GM21529 (cell line): ENCODE measurements around the gene WASL.
"Not testable (repeated sequence)": the region's sequence is repeated elsewhere in the genome, so short reads cannot be mapped to it uniquely, and the experiment has no call there.

Experiments
- ATAC-seq: cut with Tn5 transposase; IDR thresholded peaks from one replicate; pipeline ENCODE4 v1.9.1; 2021; ENCODE audit not compliant: unreplicated experiment

Gene WASL

DNA sequence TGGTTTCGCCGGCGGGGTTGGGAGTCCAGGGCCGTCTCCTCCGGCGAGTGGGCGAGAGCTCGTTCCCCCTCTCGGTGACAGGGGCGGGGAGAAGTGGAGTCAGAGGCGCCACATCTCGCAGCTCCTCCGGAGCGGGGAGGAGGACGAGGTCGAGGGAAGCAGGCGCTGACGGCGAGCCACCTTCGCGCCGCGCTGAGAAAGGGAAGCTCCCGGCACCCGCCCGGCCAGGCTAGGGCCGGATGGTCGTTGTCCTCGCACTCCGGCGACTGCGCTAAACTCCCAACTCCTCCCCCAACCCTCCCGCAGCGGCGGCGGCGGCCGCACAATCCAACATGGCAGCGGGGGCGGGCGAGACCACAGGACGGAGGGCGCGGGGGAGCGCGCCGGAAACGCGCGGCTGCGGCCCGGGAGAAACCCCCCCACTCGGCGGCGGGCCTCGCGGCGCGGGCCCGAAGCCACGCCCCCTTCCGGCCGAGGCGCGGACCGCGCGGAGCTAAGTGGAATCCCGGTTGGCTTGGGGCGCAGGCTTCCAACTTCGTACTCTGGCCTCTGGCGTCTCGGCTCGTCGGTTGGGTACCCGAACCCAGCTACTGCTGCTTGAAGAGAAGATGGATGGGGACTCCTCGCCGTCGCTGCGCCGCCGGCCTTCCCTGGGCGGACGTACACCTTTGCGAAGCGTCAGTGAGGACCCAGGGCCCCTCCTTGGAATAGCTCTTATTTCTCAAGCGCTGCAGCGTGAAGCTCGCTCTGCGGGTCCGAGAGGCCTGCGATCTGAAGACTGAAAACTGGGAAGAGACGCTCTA lies at the start of gene WASL:
Gene WASL, minus strand, starts transcription at position 270 of the 803 bp plus-strand sequence. Its CDS starts 269 bp downstream, at position 1.
- ATAC-seq, result peak; percentile 75

DNA sequence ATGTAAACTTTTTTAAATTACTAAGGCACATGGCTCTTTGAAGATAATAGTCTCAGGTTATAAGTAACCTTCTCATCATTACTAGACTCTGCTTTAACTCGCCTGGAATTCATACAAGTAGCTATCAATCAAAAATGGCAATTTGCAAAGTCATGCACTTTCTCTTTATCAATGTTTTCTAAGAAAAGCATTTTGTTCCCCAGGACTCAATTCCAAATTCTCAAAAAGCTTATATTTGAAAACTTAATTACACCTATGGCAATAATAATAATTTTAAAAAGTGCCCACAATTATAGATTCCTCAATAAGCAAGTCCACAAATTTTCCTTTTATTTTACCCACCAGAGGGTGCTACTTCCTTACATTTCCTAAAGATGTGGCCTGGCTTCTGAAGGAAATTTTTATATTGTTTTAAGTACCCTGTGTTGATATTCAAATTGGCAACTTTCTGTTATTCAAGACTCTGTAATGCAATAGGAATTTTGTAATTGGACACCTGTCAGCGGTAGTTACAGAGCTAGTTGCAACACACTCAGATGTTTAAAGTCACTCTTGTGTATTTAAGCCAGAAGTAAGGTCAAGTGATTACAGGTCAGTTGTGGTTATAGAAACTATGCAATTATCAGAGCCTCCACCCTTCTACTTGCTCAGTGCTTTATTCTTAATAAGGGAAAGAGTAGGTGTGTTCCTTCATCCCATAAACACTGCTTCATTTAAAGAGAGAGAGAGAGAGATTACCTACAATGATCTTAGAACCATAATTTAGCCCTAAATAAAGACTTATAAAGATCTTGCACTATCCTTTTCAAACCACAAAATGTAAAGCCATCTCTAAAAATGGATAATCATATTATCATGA lies 49.1 kb upstream of the WASL start:
- peak; percentile 52 for ATAC-seq

DNA sequence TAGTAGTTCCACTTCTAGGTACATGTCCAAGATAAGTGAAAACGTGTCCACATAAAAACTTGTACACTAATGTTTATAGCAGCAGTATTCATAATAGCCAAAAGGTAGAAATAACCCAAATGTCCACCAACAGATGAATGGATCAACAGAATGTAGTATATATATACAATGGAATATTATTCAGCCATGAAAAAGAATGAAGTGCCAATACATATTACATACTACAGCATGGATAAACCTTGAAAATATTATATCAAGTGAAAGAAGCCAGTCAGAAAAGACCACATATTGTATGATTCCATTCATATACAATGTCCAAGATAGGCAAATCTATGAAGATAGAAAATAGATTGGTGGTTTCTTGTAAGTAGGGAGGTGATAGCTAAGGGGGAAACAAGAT lies 47.8 kb upstream of the WASL start:
- ATAC-seq, result no peak

DNA sequence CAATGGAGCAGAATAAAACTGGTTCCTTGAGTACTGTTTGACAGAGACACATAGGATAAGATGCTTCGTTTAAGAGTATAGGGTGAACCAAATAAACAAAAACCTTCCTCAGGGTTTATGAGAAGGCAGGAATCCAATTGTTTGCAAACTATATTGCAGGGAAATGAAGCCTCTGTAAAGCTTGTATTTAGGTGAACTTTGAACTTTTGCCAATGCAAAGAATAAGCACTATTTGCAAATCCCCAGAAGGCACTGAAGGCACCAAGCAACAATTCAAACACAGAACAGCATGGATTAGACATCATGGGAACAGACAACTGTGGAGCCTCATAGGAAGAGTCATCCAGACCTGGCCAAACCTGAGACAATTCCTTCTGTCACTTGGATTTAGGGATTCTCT lies 47.1 kb upstream of the WASL start:
- ATAC-seq, result no peak

DNA sequence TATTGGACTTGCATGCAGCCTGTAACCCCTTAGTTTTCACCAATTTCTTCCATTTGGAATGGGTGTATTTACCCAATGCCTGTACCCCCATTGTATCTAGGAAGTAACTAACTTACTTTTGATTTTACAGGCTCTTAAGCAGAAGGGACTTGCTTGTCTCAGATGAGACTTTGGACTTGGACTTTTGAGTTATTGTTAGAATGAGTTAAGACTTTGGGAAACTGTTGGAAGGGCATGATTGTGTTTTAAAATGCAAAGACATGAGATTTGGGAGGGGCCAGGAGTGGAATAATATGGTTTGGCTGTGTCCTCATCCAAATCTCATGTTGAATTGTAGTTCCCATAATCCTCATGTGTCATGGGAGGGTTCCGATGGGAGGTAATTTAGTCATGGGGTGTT lies 46.3 kb upstream of the WASL start:
- not testable (repeated sequence) for ATAC-seq

DNA sequence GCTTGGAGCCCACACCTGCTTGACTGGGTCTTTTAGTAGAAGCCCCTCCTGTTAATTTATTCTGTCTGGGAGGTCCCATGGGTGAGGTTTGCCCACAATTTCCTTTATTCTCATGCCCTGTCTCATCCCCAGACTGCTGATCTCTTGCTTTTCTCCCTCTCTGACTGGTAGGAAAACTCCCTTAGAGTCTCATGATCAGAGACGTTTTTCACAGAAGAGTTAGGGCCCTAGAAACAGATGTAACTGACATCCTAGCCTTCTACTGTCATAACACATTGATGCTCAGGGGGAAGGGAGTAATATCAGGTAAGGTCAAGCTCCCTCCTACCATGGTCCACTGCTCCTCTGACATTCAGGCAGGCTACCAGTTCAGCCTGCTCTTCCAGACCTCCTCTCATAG lies 43.7 kb upstream of the WASL start:
- peak; percentile 64 for ATAC-seq

DNA sequence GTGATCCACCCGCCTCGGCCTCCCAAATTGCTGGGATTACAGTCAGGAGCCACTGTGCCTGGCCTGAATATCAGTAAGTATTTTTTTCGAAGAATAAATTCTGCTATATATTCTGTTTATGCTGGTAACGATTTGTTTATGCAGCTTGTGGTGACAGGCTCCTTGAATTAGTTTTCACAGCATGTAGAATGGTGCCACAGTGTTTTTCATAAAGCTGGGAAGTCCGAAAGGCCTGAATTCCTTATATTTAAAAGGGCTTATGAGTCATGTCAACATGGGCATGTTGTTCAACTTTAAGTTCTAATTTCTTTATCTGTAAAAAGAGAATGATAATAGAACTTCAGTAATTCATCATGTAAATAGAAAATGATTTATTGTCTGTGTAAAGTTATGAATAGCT lies 42.2 kb upstream of the WASL start:
- ATAC-seq, result no peak

DNA sequence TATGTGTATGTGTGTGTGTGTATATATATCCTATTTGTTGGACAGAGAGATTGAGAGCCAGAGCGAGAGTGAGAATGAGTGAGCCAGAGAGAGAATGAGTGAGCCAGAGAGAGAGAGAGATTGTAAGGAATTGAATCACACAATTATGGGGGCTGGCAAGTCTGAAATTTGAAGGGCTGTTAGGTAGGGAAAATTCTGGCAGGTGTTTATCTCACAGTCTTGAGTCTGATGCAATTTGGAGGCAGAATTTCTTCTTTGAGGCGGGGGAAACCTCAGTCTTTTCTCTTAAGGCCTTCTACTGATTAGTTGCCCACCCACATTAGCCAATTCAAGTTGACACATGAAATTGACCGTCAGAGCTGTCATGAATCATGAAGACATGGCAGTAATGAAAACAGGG lies 41.0 kb upstream of the WASL start:
- ATAC-seq, result no peak

DNA sequence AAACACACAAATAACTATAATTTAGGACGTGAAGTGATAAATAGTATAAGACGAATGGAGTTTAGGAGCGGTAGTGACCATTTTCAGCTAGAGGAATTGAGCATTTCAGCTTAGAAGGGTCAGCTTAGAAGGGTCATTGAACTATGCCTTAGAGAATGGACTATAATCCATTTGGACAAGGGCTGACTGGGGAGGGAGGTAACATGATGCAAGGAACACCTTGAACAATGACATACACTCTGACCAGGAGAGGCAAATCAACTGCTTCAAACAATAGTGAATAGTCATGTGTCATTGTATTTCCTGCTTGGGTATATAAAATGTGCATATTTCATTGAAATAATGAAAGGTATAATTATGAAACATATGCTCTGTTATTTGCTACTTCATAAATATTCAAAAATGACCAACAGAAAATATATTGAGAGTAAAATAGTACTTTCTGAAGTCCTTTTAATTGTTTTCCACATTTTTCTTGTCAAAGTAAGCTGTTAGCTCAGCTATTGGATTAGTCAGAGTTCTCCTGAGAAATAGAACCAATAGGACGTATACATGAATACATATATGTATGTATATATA lies 40.5 kb upstream of the WASL start:
- no peak for ATAC-seq

DNA sequence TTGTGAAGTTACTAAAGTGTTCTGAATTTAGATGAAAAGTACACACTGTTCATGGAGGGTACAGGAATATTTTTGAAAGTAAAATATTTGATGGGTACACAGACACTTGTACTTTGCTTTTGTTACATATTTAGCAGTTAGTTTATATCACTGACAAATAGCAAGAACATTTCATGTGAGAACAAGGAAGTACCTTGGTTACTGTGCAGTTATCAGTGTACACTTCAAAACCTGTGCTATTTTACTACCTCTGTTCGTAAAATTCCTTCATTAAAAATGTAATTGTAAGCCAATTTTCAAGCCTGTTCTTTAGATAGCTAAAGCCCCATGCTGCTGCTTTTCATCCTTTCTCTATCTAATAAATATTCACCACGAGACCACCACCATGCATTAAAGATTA lies 39.8 kb upstream of the WASL start:
- no peak for ATAC-seq

DNA sequence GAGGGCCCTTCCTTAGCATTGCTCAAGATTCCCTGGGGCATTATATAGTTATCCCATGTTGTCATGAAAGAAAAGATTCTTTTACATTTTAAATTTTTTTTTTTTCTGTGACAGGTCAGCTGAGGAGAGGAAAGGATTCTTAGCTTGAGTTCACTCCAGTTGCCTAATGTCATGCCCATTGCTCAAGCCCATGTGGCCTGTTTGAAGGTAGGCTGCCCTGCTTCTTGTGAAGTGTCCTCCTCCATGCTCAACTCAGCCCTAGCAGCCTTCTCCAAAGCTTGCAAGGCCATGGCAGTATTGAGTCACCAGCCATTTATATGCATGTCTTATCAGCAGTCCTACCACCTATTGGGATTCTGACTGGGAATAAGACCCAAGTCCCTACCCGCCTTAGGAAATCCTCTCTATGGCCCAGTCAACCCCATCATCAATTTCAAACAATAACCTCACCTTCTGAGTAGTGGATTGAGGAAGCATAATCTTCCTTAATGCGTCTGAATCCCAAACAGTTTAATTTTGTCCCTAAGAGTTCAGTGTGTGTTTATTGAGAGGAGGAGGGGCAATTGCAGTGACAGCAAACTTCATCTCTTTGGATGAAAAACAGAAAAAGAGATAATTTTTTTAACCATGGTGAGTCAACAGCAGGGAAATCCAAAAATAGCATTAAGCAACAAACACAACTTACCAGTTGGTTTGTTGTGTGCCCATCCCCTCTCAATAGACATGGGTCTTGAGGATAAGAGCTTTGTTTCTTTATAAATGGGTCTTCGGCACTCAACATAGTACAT lies 38.6 kb upstream of the WASL start:
- no peak for ATAC-seq

DNA sequence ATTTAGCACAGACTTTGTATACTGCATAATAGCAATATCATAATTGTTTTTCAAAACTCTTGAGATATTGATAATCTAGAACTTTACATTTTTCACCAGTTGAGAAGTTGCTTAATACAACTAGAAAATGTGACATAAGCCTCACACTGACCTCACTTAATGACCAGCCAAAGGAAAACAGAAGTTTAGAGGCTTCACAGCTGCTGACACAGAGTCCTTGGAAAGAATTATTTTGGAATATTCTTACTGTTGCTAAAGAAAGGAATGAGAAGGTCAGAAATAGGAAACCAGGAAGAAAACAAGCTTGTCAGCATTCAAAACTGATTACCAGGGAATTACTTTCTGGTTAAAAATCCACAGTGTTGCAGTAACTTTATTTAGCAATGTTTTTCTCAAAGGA lies 35.5 kb upstream of the WASL start:
- ATAC-seq, result no peak

DNA sequence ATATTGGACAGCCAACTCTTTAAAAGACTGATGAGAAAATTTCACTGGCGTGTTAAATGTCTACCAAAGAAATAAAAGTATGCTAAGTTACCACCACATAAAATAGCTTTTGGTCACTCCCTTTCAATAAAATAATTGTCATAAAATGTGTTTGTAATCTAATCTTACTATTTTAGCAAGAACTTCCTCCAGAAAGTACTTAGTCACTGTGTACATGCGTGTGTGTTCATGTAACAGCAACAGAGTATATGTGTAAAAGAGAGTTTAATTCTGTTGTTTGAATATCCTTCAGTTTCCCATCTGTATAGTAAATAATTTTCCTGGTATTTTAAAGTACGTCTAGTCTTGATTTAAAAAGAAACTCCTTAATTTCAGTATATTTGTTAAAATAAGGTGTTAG lies 35.0 kb upstream of the WASL start:
- ATAC-seq, result no peak

DNA sequence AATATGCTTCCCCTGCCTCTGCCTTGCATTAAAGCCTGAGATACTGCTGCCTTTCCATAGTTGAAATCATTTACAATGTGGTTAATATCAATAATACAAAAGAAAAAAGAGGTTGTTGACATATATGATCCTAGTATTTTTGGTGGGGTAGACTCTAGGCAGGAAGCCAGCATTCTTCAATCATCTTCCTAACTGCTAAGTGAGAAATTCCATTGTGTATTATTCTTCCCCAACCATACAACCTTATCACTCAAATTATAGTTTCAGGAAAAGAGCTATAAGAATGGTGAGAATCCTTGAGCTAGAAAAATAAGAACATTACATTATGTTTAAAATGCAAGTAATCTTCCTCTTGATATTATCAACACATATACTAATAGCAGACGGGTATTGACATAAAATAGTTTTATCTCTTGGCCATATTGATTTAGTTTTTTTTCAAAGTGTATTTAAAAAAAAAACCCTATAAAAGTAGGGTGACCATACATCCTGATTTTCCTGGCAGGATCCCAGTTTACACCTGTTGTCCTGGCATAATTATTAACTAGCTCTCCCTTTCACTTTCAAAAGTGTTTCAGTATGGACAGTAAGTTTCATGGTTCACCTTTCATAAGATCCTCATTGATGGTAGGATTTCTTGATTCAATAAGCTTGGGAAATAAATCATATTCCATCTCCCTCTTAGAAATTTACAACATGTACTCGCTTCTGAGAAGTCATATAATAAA lies 33.4 kb upstream of the WASL start:
- ATAC-seq, result no peak

DNA sequence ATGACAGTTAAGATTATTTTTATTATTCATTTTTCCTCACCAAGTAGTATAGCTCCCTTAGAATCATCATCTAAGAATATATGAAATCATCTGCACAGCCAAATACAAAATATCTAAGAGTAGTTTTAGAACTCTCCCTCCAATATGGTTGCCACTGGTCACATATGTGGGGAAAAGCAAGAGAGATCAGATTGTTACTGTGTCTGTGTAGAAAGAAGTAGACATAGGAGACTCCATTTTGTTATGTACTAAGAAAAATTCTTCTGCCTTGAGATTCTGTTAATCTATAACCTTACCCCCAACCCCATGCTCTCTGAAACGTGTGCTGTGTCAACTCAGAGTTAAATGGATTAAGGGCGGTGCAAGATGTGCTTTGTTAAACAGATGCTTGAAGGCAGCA lies 31.7 kb upstream of the WASL start:
- ATAC-seq, result not testable (repeated sequence)

DNA sequence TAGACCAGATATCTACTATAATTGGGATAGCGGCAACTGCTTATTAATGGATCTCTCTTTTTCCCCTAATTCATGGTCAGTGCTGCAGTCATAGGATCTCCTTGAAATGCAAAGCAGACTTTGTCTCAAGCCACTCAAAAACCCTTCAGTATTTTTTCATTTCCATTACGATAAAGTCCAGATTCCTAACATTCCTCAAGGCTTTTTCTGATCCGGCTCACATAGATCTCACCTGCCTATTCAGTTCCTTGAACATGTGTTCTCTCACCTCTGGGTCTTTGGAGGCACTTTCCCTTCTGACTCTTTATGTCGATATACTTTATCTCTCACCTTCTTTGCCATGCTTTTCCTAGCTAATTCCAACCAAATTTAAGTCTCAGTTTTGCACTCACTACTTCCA lies 25.7 kb upstream of the WASL start:
- ATAC-seq, result no peak

DNA sequence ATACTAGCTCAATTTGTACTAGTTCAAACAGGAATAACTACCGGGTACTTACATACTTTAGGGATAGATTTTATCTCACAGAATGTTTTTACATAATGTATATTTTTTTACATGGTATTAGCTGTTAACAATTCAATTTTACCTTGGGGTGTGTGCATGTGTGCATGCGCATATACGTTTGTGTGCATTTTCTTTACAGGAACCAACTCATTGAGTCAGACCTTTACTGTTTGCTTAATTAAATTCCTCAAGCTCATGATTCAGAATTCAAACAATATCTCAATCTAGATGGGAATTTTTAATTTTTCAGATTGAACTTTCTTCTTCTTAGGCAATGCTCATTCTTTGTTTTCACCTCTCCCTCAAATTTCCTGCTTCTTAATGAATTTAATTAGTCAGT lies 24.7 kb upstream of the WASL start:
- ATAC-seq, result no peak

DNA sequence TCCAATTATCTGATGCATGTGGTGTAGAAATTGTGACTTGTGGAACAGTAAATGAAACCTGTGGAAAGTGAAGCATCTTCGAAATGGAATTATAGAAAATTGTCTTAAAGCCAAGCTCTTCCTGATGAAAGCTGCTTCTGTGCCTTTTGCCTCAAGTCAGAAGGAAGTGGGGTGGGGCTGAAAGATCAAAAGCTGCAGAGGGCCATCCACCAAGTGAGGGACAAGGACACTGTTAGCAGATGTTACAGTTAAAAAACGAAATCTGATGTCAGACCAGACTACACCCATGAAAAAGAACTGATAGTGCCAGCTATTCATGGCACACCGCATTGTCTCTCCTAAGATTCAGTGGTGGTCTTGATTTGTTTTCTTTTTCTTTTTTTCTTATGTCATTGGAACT lies 23.8 kb upstream of the WASL start:
- no peak for ATAC-seq

DNA sequence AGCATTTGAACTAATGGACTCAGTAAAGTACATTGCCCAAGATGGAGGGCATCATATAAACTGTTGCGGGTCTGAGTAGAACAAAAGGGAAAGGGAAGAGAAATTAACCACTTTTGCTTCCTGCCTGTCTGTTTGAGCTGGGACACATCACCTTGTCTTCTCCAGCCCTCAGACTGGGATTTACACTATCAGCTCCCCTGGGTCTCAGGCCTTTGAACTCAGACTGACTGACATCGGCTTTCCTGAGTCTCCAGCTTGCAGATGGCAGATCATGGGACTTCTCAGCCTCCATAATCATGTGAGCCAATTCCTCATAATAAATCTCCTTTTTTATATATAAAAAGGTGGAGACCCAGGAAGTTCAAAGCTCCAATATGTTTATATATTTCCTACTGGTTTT lies 23.0 kb upstream of the WASL start:
- no peak for ATAC-seq

DNA sequence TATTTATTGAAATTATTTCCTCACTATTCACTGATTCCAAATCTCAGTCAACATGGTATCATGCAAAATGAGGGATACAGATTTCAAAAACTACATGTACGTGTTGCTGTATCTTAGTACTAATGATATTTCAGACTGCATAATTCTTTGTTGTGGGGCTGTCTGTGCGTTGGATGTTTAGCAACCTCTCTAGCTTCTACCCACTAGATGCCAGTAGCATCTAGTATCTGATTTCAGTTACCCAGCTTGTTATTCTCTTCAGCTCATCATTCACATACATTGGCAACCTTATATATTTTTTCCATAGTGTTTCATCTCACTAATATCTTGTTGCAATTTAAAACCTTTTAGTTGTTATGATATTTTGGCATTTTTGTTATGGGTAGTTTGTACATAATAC lies 22.5 kb upstream of the WASL start:
- no peak for ATAC-seq
